Liver (tissue), 3 donors: ENCODE data around the gene MELTF.

ENCODE experiments used
- CTCF ChIP-seq: fragments of 150-350 bp; IDR thresholded peaks from 2 replicates; pipeline ENCODE4 v1.5.1; 2017; ENCODE audit warnings: improper control_type of control experiment, low read depth, low read length; ENCODE audit not compliant: missing input control
- GABPA ChIP-seq, 2 donors: IDR thresholded peaks in 1 of 2; conservative IDR thresholded peaks in 1 of 2; 2 replicates each; pipeline ENCODE4 v1.6.1; 2016; ENCODE audit warnings: antibody characterized with exemption in 2 of 2, mild to moderate bottlenecking in 1 of 2, moderate library complexity in 1 of 2
- REST ChIP-seq: IDR thresholded peaks from 2 replicates; pipeline ENCODE4 v1.6.1; 2016; ENCODE audit warnings: antibody characterized with exemption, mild to moderate bottlenecking
- SP1 ChIP-seq: IDR thresholded peaks from 2 replicates; pipeline ENCODE4 v1.6.1; 2018; ENCODE audit warnings: antibody characterized with exemption, mild to moderate bottlenecking
- donor health status: healthy.
- donor health status: healthy.

- no peak for TF ChIP-seq CTCF
- no peak for TF ChIP-seq SP1
- TF ChIP-seq REST, result no peak
- no peak for TF ChIP-seq GABPA (IDR thresholded peaks at IDR 0.05 in 1 of 2, conservative IDR thresholded peaks at IDR 0.05 in 1 of 2)
Observed at GRCh38 chr3:197040658-197041057, 11.0 kb upstream of the MELTF start.
